SK-N-SH (cell line): ENCODE results near the gene GPR132. TPM values are rescaled to one million over a fixed set of nuclear protein-coding genes. Genes with fewer than 3 reads are reported as not detected.

ENCODE experiments used
- CTCF ChIA-PET: fragments of 300-600, 350-600 bp; formaldehyde crosslinking; extraction: SDS; loops from one replicate; lab custom pipeline; 2021; lab: Yijun Ruan, JAX
- POLR2A ChIA-PET: fragments of 350-600 bp; sonication (Branson Sonifier 250); formaldehyde crosslinking; extraction: SDS; loops from one replicate; lab custom pipeline; 2020; ENCODE audit warnings: antibody characterized with exemption, inconsistent platforms; lab: Yijun Ruan, JAX
- DNase-seq: peaks from one replicate; pipeline ENCODE4 v3.0.0; 2012
- H2AFZ ChIP-seq: fragments of 200-600 bp; sonication (generic); 2 replicates; pipeline ENCODE4 v1.8.1; 2016; ENCODE audit warnings: antibody characterized with exemption, mild to moderate bottlenecking, low read depth
- H3F3A ChIP-seq: fragments of 200-600 bp; sonication (generic); replicated peaks from 2 replicates; pipeline ENCODE3; 2016; ENCODE audit warnings: antibody characterized with exemption, mild to moderate bottlenecking; ENCODE audit not compliant: insufficient read depth
- H3K27ac ChIP-seq, 2 experiments: fragments of 200-500 bp in 1 of 2; fragments of 200-600 bp in 1 of 2; sonication (Bioruptor generic) in 1 of 2; sonication (generic), shearing (Covaris generic) in 1 of 2; 2 replicates each; pipeline versions ENCODE4 v1.5.1 to v1.6.1; 2014 to 2016; ENCODE audit warnings: low read depth in 2 of 2, inconsistent platforms in 1 of 2, low read length in 1 of 2, mild to moderate bottlenecking in 1 of 2, mixed read lengths in 1 of 2
- H3K27me3 ChIP-seq: fragments of 200-600 bp; sonication (generic), shearing (Covaris generic); 2 replicates; pipeline ENCODE4 v1.6.1; 2016; ENCODE audit warnings: mixed run types; ENCODE audit not compliant: insufficient read depth
- H3K36me3 ChIP-seq, 2 experiments: fragments of 200-500 bp in 1 of 2; fragments of 200-600 bp in 1 of 2; sonication (Bioruptor generic) in 1 of 2; sonication (generic) in 1 of 2; replicated peaks in 1 of 2; 2 replicates each; pipeline versions ENCODE3 to v1.5.1; 2014 to 2016; ENCODE audit warnings: low read length in 1 of 2, mild to moderate bottlenecking in 1 of 2; ENCODE audit not compliant: insufficient read depth in 2 of 2, control insufficient read depth in 1 of 2
- H3K4me1 ChIP-seq, 2 experiments: fragments of 200-500 bp in 1 of 2; fragments of 200-600 bp in 1 of 2; sonication (Bioruptor generic) in 1 of 2; sonication (generic), shearing (Covaris generic) in 1 of 2; 2 replicates each; pipeline versions ENCODE4 v1.5.1 to v1.6.1; 2014 to 2016; ENCODE audit warnings: low read depth in 1 of 2, low read length in 1 of 2, mixed run types in 1 of 2; ENCODE audit not compliant: insufficient read depth in 2 of 2, control insufficient read depth in 1 of 2
- H3K4me2 ChIP-seq: fragments of 200-600 bp; sonication (generic), shearing (Covaris generic); 2 replicates; pipeline ENCODE4 v1.6.1; 2017; ENCODE audit warnings: mixed run types
- H3K4me3 ChIP-seq, 2 experiments: fragments of 200-500 bp in 1 of 2; fragments of 200-600 bp in 1 of 2; sonication (Bioruptor generic) in 1 of 2; sonication (generic), shearing (Covaris generic) in 1 of 2; 2 replicates each; pipeline versions ENCODE4 v1.5.1 to v1.8.1; 2014 to 2016; ENCODE audit warnings: low read depth in 2 of 2, inconsistent platforms in 1 of 2, low read length in 1 of 2, mild to moderate bottlenecking in 1 of 2, mixed read lengths in 1 of 2, moderate library complexity in 1 of 2
- H3K79me2 ChIP-seq: fragments of 200-600 bp; sonication (generic); 2 replicates; pipeline ENCODE4 v1.8.1; 2017; ENCODE audit warnings: mild to moderate bottlenecking; ENCODE audit not compliant: insufficient read depth
- H3K9ac ChIP-seq: fragments of 200-600 bp; sonication (generic); 2 replicates; pipeline ENCODE4 v1.6.1; 2017; ENCODE audit warnings: mixed run types
- H3K9me2 ChIP-seq: fragments of 200-600 bp; sonication (generic); 2 replicates; pipeline ENCODE4 v1.6.1; 2017; ENCODE audit warnings: mixed run types
- H3K9me3 ChIP-seq: fragments of 200-600 bp; sonication (generic); 2 replicates; pipeline ENCODE4 v1.6.1; 2017; ENCODE audit warnings: mixed run types, mild to moderate bottlenecking, moderate library complexity
- H4K20me1 ChIP-seq: fragments of 200-600 bp; sonication (generic); 2 replicates; pipeline ENCODE4 v1.6.1; 2017; ENCODE audit warnings: mild to moderate bottlenecking, mixed run types; ENCODE audit not compliant: insufficient read depth
- CHD2 ChIP-seq: fragments of 150-350 bp; IDR thresholded peaks from 2 replicates; pipeline ENCODE4 v1.6.1; 2018; ENCODE audit warnings: low read length; ENCODE audit not compliant: partially characterized antibody
- CTCF ChIP-seq: fragments of 200-600 bp; sonication (generic); IDR thresholded peaks from 2 replicates; pipeline ENCODE4 v1.6.1; 2017; ENCODE audit warnings: antibody characterized with exemption, mild to moderate bottlenecking, moderate library complexity
- EZH2phosphoT487 ChIP-seq: fragments of 200-600 bp; sonication (generic); IDR thresholded peaks from 2 replicates; pipeline ENCODE4 v1.6.1; 2017; ENCODE audit warnings: low read depth, mixed run types, mild to moderate bottlenecking, antibody characterized with exemption, moderate library complexity, borderline replicate concordance
- IRF3 ChIP-seq: fragments of 150-350 bp; IDR thresholded peaks from 2 replicates; pipeline ENCODE4 v1.6.1; 2016; ENCODE audit warnings: mild to moderate bottlenecking, low read depth, low read length
- MXI1 ChIP-seq: IDR thresholded peaks from 2 replicates; pipeline ENCODE4 v1.6.1; 2012; ENCODE audit warnings: mild to moderate bottlenecking, low read depth, low read length, improper control_type of control experiment
- NRF1 ChIP-seq: IDR thresholded peaks from 2 replicates; pipeline ENCODE4 v1.6.1; 2012; ENCODE audit warnings: low read depth, mild to moderate bottlenecking, low read length
- RAD21 ChIP-seq: IDR thresholded peaks from 2 replicates; pipeline ENCODE4 v1.6.1; 2012; ENCODE audit warnings: mild to moderate bottlenecking, low read length
- RXRA ChIP-seq: IDR thresholded peaks from 2 replicates; pipeline ENCODE4 v1.4.0; 2012; ENCODE audit warnings: low read depth, mild to moderate bottlenecking, borderline replicate concordance
- SMC3 ChIP-seq: IDR thresholded peaks from 2 replicates; pipeline ENCODE4 v1.6.1; 2012; ENCODE audit warnings: low read depth, low read length, improper control_type of control experiment
- ZBTB33 ChIP-seq: IDR thresholded peaks from 2 replicates; pipeline ENCODE4 v1.4.0; 2012; ENCODE audit warnings: low read depth, borderline replicate concordance
- WGBS: methylation state at CpG from one replicate; pipeline ENCODE4 v1.1.6; 2017; ENCODE audit warnings: low lambda C conversion rate; 5-methylcytosine and 5-hydroxymethylcytosine counted together
- polyA plus RNA-seq, 3 experiments: library from polyadenylated mRNA; depleted of rRNA; stranded (reverse); fragments of >200 nt; gene quantifications; 2 replicates each; pipeline ENCODE4 v1.2.3, GENCODE V29; 2012
- TF ChIP-seq, protein P1 (sequence below): IDR thresholded peaks from 2 replicates; pipeline ENCODE4 v1.6.1; 2012; ENCODE audit warnings: mild to moderate bottlenecking, low read depth, low read length, moderate library complexity
- TF ChIP-seq, protein P2 (sequence below): IDR thresholded peaks from 2 replicates; pipeline ENCODE4 v1.4.0; 2012; ENCODE audit warnings: low read depth
- TF ChIP-seq, protein P3 (sequence below): fragments of 150-350 bp; IDR thresholded peaks from 2 replicates; pipeline ENCODE4 v1.6.1; 2017; ENCODE audit warnings: antibody characterized with exemption, low read length, low read depth, borderline replicate concordance

GPR132 gene
- polyA plus RNA-seq, 1 of the 3 experiments (the other 2 are of a cell fraction), result not detected

- no peak for TF ChIP-seq EZH2phosphoT487
These were observed 22.2 kb upstream of the GPR132 start (continued) for GRCh38 chr14:105087308-105087962.

GRCh38 chr14:105086833-105087307 lies 21.6 kb upstream of the GPR132 start:
- no peak overlapping the region; the same call in 1 of the 2 replicates for H3K9ac ChIP-seq
- peak; percentile 90 for DNase-seq
- H2AFZ ChIP-seq, result 0 out of 2 replicates have a peak overlapping the region, but pooled peaks have one; percentile 46
- TF ChIP-seq IRF3 (no peak), MXI1 (0 out of 2 replicates have a peak, but pooled peaks have one; percentile 24), SMC3 (peak; percentile 59), NRF1 (peak; percentile 33; the same call in 1 of the 2 replicates), ZBTB33 (no peak), RAD21 (peak; percentile 58), CTCF (peak; percentile 69), CHD2 (no peak), RXRA (peak; percentile 24; the same call in 1 of the 2 replicates)
- TF ChIP-seq, protein P1, sequence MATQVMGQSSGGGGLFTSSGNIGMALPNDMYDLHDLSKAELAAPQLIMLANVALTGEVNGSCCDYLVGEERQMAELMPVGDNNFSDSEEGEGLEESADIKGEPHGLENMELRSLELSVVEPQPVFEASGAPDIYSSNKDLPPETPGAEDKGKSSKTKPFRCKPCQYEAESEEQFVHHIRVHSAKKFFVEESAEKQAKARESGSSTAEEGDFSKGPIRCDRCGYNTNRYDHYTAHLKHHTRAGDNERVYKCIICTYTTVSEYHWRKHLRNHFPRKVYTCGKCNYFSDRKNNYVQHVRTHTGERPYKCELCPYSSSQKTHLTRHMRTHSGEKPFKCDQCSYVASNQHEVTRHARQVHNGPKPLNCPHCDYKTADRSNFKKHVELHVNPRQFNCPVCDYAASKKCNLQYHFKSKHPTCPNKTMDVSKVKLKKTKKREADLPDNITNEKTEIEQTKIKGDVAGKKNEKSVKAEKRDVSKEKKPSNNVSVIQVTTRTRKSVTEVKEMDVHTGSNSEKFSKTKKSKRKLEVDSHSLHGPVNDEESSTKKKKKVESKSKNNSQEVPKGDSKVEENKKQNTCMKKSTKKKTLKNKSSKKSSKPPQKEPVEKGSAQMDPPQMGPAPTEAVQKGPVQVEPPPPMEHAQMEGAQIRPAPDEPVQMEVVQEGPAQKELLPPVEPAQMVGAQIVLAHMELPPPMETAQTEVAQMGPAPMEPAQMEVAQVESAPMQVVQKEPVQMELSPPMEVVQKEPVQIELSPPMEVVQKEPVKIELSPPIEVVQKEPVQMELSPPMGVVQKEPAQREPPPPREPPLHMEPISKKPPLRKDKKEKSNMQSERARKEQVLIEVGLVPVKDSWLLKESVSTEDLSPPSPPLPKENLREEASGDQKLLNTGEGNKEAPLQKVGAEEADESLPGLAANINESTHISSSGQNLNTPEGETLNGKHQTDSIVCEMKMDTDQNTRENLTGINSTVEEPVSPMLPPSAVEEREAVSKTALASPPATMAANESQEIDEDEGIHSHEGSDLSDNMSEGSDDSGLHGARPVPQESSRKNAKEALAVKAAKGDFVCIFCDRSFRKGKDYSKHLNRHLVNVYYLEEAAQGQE, result no peak
- TF ChIP-seq, protein P2, sequence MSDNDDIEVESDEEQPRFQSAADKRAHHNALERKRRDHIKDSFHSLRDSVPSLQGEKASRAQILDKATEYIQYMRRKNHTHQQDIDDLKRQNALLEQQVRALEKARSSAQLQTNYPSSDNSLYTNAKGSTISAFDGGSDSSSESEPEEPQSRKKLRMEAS, result peak; percentile 37; the same call in 1 of the 2 replicates
- TF ChIP-seq, protein P3, sequence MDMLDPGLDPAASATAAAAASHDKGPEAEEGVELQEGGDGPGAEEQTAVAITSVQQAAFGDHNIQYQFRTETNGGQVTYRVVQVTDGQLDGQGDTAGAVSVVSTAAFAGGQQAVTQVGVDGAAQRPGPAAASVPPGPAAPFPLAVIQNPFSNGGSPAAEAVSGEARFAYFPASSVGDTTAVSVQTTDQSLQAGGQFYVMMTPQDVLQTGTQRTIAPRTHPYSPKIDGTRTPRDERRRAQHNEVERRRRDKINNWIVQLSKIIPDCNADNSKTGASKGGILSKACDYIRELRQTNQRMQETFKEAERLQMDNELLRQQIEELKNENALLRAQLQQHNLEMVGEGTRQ, result no peak
- no peaks in the 10 kb centered on the region for H3K9me2 ChIP-seq
- H3K4me2 ChIP-seq, result peak overlapping the region; percentile 68; the same call in 1 of the 2 replicates
- H3K9me3 ChIP-seq, result no peaks in the 10 kb centered on the region
- H3K27ac ChIP-seq, result no peak overlapping the region
- H3K27me3 ChIP-seq, result no peaks in the 10 kb centered on the region
- no peaks in the 10 kb centered on the region for H3K36me3 ChIP-seq
- peaks cover 1 to 29% of the 10 kb centered on the region in 2 experiments; a peak in 2 of 4 replicates for H3K4me1 ChIP-seq
- peaks cover 5% of the 10 kb centered on the region; the same call in 1 of the 2 replicates for H4K20me1 ChIP-seq
- CTCF ChIA-PET, result interaction anchor here (0.6 to 3.4 kb wide), 29 partner anchors 13 to 284 kb away, joined by 3 to 36 read pairs (median 4); partner anchors contain the start of gene GPR132
- POLR2A ChIA-PET, result no interaction called here
- peak overlapping the region; percentile 37 to 38; a peak in 3 of 4 replicates for H3K4me3 ChIP-seq
- no peaks in the 10 kb centered on the region for H3K79me2 ChIP-seq
- WGBS, result under 1% methylated on average over 17 of the region's 45 CpGs
- peaks cover 16% of the 10 kb centered on the region for H3F3A ChIP-seq
